ENCODE data around the gene KISS1R. TPM values are rescaled to one million over a fixed set of nuclear protein-coding genes. Genes with fewer than 3 reads are reported as not detected.
"Not testable (repeated sequence)": the region's sequence is repeated elsewhere in the genome, so short reads cannot be mapped to it uniquely, and the experiment has no call there.

Gene KISS1R
- total RNA-seq, 1 donor from 2014 or later = not detected

DNA sequence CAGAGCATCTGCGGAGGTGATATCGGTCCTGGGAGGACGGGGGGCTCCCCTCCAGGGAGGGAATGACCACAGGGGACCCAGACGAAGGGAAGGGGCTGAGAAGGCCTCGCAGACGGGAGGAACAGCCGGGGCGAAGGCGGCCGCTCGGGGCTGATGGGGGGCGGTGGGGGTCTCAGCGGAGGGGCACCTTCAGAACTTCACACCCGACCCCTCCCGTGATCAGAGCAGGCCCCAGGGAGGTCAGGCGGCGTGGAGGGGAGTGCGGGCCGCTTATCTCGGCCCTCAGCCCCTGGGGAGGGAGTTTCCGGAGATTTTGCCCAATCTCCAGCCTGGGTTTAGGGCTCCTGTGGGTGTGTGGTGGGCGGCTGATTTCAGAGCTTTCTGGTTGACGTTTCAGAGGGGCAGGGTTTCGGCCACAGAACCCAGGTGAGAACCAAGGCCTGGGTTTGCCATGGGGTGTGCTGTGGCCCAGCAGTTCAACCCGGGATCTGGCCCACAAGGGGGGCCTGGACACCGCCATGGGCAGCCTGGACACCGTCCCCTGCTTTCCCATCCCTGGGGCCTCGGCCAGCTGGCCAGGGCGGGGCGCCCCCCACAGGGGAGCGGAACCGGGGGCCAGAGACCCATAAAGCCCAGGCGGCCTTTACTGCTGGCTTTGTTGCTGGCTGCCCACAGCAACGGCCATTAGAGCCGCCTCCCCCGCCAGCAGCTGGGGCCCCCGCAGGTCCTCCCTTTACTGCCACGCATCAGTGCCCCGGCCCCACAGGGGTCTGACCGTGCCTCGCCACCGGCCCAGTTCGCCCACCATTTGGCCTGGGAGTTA lies 37.8 kb downstream of the KISS1R start:
- no peak for ATAC-seq

DNA sequence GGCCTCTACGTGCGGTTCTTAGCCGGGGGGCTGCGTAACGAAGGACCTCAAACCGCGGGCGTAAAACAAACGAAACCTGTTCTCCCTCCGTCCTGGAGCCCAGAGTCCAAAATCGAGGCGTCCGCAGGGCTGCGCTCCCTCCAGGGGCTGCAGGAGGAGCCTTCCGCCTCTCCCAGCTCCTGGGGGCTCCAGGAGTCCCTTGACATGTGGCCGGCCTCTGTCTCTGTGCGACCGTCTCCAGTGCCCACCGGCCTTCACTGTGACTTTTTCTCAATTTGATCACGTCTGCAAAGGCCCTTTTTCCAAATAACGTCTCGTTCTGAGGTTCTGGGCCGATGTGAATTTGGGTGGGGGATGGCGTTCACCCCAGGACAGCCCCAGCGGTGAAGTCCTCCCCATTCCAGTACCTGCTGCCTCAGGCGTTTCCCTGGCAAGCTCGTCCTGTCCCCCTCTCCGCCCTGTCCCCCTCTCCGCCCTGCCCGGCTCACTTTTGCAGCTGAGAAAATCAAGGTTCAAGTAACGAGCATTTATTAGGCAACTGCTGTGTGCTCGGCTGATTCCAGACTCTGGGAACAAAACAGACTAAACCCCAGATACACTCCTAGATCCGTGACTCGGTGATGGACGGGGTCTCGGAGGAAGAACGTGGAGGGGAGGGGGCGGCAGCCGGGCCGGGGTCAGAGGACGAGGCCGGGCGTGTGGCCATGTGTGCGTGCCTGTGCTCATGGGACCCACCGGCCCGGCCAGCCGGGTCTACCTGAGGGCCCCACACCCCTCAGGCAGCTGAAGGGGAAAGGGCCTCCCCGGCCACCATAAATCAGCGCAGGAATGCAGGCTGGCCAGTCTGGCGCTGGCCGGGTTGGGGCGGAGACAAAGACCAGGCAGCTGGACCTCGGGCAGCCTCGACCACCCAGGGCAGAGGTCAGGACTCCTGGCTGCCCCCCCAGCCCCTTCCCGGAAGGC lies 39.0 kb downstream of the KISS1R start:
- no peak for ATAC-seq

DNA sequence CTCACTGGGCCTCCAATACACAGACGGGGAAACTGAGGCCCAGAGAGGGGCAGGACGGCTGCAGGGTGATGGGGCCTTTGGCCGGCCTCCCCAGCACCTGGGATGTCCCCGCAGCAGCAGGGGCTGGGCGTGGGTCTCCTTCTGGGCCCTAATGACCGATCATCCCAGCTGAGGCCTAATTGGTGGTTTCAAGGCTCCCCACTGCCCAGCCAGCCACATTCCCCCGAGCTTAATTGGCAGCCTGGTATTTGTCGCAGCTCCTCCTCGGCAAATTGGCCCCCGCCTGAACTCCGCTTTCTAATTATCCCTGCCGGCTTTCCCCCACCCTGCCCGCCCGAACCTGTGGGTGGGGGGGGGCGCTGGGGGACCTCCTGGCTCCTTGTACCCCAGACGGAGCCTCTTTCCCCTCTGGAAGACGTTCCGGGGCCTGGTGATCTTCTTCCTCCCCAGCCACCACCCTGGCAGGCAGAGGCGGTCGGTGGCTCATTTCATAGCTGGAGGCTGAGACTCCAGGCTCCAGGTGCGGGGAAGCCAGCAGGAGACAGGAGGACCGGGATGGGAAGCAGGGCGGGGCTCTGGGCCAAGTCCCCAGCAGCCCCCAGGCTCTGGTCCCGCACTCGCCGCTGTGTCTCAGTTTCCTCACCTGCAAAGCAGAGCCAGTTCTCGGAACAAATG lies 39.8 kb downstream of the KISS1R start:
- ATAC-seq = no peak

DNA sequence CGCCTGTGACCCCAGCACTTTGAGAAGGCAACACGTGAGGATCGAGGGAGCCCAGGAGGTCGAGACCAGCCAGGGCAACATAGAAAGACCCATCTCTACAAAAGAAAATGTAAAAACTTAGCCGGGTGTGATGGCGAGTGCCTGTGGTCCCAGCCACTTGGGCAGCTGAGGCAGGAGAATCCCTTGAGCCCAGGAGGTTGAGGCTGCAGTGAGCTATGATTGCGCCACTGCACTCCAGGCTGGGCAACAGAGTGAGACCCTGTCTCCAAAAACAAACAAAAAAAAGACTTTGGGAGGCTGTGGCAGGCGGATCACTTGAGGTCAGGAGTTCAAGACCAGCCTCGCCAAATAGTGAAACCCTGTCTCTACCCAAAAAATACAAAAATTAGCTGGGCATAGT lies 40.4 kb downstream of the KISS1R start:
- ATAC-seq = not testable (repeated sequence)

DNA sequence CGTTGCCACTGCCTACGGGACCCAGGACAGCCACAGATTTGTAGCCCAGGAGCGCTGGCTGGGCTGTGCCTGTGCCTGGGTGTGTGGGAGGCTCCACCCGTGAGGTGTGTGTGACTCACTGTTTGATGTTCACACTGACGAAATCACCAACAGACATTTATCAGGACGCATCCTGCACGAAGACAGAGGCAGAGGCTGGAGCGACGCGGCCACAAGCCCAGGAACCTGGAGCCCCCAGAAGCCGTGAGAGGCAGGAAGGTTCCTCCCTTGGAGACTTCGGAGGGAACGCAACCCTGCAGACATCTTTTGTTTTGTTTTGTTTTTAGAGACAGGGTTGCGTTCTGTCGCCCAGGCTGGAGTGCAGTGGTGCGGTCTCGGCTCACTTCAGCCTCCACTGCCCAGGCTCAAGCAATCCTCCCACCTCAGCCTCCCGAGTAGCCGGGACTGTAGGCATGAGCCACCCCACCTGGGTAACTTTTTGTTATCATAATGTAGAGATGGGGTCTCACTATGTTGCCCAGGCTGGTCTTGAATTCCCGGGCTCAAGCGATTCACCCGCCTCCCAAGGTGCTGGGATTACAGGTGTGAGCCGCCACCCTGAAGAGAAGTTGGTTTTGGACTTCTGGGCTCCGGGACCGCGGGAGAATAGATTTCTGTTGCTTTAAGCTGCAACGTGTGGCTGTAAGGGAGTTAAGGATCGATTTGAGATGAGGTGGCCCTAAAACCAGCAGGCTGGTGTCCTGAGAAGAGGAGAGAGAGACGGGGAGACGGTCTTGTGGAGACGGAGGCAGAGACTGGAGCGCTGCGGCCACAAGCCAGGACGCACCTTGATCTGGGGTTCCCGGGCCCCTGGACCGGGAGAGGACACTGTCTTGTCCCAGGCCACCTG lies 42.1 kb downstream of the KISS1R start:
- ATAC-seq = peak; percentile 82

DNA sequence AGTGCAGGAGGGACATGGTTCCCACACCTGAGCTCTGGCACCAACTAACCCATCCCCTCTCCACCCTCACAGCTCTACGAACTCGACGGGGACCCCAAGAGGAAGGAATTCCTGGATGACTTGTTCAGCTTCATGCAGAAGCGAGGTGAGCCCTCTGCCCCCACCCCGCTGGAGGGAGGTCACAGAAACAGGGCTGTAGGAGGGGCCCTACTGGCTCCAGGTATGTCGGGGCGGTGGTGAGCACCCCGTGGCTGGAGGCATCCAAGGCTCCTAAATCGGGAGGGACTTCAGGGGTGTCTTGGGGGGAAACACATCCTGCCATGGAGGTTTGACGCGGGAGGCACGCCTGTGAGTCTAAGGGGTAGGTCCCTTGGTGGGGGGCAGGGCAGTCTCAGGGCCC lies 42.9 kb downstream of the KISS1R start:
- ATAC-seq = no peak

DNA sequence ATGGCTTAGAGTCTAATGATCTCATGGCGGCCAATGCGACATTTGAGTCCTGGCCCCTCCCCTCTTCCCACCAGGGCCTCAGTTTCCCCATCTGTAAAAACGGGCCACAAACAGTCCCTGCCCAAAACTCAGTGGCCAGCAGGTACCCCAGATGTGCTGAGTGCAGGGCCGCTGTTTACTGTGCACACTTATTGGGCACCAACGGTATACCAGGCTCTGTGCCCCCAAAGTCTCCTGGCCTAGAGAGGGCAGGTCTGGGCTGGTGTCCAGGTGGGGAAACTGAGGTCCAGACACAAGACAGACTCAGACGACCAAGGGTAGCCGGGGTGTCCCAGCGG lies 43.4 kb downstream of the KISS1R start:
- no peak for ATAC-seq

DNA sequence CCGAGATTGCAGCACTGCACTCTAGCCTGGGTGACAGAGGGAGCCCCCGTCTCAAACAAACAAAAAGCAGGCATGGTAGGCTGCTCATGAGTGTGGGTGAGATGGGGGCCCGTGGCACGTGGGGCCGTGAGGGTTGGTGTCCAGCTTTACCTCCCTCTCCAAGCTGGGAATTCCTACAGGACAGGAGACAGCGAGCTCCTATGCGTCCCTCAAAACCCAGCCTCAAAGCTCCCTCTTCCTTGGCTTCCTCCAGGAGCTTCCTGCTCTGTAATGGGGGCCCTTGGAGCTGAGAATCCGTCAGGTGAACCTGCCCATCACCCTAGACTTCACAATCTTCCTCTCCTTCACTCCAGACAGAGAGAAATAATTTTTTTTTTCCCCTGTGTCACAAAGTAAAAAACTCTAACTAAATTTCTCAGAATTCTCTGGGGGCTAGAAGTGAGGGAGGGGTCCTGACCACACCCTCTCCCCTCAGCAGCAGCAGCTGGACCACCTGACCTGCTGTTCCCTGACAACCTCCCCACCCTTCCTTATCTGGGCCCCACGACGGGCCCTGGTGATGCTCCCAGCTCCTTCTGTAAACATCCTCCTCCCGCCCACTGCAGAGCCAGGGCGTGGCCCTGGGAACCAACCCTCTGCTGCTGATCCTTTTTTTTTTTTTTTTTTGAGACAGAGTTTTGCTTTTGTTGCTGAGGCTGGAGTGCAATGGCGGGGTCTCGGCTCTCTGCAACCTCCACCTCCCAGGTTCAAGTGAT lies 44.9 kb downstream of the KISS1R start:
- no peak for ATAC-seq

DNA sequence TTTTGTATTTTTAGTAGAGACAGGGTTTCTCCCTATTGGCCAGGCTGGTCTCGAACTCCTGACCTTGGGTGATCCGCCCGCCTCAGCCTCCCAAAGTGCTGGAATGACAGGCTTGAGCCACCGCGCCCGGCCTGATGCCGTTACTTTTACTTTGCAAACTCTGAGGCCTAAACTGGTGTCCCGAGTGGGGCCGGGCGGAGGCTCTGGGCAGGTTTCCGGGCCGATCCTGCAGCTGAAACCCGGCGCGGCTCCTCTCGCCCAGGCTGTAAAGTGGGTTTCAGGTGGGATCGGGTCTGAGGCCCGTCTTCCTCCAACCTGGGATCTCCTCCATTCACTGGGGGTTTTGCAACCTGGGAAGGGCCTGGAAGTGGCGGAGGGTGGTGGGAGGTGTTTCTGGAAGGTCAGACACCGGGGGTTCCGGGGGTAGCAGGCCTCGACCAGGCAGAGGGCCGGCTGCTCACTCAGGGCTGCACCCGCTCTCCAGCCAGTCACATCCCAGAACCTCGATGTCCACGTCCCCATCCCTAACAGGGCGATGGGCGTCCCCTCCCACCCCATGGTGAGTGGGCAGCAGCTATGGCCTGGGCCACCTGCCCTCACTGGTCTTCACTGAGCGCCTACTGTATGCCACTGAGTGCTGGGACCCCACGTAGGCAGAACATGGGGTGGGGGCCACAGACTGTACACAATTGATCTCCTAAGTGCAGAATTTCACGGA lies 45.7 kb downstream of the KISS1R start:
- no peak for ATAC-seq

DNA sequence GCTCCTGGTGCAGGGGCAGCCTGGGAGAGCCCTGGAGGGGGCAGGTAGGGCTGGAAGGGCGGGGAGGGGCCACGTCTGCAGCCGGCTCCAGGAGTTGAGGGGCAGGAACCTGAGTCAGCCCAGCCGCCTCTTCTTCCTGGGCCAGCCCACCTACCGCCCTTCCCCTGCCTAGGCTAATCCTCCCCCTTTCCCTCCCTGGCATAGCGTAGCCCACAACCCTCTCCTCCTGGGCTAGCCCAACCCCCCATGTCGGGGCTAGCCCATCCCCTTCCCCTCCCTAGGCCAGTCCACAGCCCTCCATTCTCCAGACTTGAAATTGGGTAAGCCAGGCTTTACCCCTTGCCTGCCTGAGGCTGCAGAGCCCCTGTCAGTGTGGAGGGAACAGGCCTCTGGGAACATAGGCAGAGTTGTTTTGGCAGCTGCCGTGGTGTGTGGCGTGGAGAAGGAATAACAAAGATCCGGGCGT lies 46.4 kb downstream of the KISS1R start:
- ATAC-seq = no peak

DNA sequence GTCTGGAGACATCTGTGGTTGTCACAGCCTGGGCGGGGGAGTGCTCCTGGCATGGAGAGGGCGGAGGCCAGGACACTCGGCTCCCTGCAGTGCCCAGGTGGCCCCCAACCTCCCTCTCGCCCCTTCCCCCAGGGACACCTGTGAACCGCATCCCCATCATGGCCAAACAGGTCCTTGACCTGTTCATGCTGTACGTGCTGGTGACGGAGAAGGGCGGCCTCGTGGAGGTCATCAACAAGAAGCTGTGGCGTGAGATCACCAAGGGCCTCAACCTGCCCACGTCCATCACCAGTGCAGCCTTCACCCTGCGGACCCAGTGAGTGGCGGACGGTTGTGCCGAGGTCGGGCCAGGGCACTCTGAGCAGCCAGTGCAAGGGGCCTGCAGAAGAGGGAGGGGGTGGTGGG lies 47.0 kb downstream of the KISS1R start:
- ATAC-seq = no peak

DNA sequence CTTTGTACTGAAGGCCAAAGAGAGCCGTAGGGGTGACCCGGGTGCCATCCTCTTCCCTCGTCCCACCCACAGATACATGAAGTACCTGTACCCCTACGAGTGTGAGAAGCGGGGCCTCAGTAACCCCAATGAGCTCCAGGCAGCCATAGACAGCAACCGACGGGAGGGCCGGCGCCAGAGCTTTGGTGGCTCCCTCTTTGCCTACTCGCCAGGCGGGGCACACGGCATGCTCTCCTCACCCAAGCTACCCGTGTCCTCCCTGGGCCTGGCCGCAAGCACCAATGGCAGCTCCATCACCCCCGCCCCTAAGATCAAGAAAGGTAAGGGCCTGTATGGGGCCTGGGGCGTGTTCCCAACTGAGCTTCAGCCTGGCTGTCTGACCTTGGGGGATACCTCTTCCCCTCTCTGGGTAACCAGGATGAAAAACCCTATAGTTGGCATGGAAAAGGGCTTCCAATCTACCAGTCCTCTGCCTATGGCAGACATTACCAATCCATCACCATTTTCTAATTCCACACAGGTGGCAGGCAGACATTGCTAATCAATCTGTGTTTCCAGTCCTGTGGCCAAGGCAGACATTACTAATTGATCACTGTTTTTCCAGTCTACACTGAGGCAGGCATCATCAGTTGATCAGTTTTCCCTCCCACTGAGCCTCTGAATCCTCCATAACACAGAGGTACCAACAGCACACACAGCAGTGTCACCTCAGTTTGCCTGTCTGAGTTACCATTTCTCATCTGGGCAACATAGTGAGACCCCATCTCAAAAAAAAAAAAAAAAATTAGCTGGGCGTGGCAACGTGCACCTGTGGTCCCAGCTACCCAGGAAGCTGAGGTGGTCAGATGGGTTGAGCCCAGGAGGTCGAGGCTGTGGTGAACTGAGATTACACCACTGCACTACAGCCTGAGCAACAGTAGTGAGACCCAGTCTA lies 47.9 kb downstream of the KISS1R start:
- ATAC-seq = no peak

DNA sequence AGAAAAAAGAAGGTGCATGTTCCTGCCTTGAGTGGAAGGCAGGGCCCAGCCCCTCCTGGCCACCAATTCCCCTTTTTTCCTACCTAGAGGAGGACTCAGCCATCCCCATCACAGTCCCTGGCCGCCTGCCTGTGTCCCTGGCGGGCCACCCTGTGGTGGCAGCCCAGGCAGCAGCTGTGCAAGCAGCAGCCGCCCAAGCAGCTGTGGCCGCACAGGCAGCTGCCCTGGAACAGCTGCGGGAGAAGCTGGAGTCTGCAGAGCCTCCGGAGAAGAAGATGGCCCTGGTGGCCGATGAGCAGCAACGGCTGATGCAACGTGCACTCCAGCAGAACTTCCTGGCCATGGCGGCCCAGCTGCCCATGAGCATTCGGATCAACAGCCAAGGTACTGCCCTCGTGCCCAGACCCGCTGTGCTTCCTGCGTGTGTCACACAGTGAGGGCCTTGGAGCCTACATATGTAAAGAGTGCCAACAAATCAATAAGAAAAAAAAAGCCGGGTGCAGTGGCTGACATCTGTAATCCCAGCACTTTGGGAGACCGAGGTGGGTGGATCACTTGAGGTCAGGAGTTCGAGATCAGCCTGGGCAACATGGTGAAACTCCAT lies 49.5 kb downstream of the KISS1R start:
- ATAC-seq = no peak

Other genes with a start within 250 kb of the KISS1R start
- gene FSTL3, start 240.9 kb upstream of the KISS1R start, total RNA-seq = 3.3 TPM
- not detected for gene PRSS57, start 221.9 kb upstream of the KISS1R start, total RNA-seq
- 2.0 TPM for gene PALM, start 208.4 kb upstream of the KISS1R start, total RNA-seq
- gene MISP, start 166.2 kb upstream of the KISS1R start, total RNA-seq = 0.40 TPM
- 279 TPM for gene PTBP1, start 119.9 kb upstream of the KISS1R start, total RNA-seq
- not detected for gene PLPPR3, start 95.4 kb upstream of the KISS1R start, total RNA-seq
- gene AZU1, start 89.5 kb upstream of the KISS1R start, total RNA-seq = not detected
- not detected for gene PRTN3, start 76.3 kb upstream of the KISS1R start, total RNA-seq
- not detected for gene ELANE, start 65.0 kb upstream of the KISS1R start, total RNA-seq
- gene CFD, start 57.7 kb upstream of the KISS1R start, total RNA-seq = 21.5 TPM
- 43.5 TPM for gene MED16, start 24.1 kb upstream of the KISS1R start, total RNA-seq
- gene RNU6-9, start 23.8 kb upstream of the KISS1R start, total RNA-seq = not detected
- gene R3HDM4, start 4.1 kb upstream of the KISS1R start, total RNA-seq = 59.2 TPM
- 6.9 TPM for gene ARID3A, start 8.7 kb downstream of the KISS1R start, total RNA-seq
- gene WDR18, start 67.0 kb downstream of the KISS1R start, total RNA-seq = 41.2 TPM
- not detected for gene GRIN3B, start 83.1 kb downstream of the KISS1R start, total RNA-seq
- 72.3 TPM for gene TMEM259, start 103.8 kb downstream of the KISS1R start, total RNA-seq
- gene RNU6-2, start 104.2 kb downstream of the KISS1R start, total RNA-seq = not detected
- gene CNN2, start 109.3 kb downstream of the KISS1R start, total RNA-seq = 183 TPM
- 24.8 TPM for gene ABCA7, start 122.8 kb downstream of the KISS1R start, total RNA-seq
- 5.1 TPM for gene ARHGAP45, start 149.8 kb downstream of the KISS1R start, total RNA-seq
- gene POLR2E, start 178.0 kb downstream of the KISS1R start, total RNA-seq = 139 TPM
- 138 TPM for gene GPX4, start 186.7 kb downstream of the KISS1R start, total RNA-seq

Measured in esophagus mucosa (tissue), 1 donor.